Lower lobe of right lung (tissue), 2 donors: ENCODE measurements around the gene CAPZB. TPM values are rescaled to one million over a fixed set of nuclear protein-coding genes. Genes with fewer than 3 reads are reported as not detected.
A peak's percentile ranks its signal among the peaks of the same experiment; 100 is the strongest.

Experiments
- ATAC-seq, 2 donors: fragments of 200-7000 bp; cut with Tn5 transposase; one replicate each; pipeline ENCODE4 v1.9.1; 2020 to 2022; ENCODE audit warnings: mild to moderate bottlenecking in 2 of 2, moderate library complexity in 2 of 2
- DNase-seq: peaks from one replicate; pipeline ENCODE4 v3.0.0-alpha.2; 2020
- H3K27ac ChIP-seq: fragments of 200-600 bp; one replicate; pipeline ENCODE4 v1.8.0; 2022
- H3K27me3 ChIP-seq: fragments of 200-600 bp; one replicate; pipeline ENCODE4 v1.8.0; 2022; ENCODE audit warnings: low read depth
- H3K36me3 ChIP-seq: fragments of 200-600 bp; one replicate; pipeline ENCODE4 v1.8.0; 2022; ENCODE audit warnings: mild to moderate bottlenecking
- H3K4me1 ChIP-seq: fragments of 200-600 bp; one replicate; pipeline ENCODE4 v1.8.0; 2022
- H3K4me3 ChIP-seq: fragments of 200-600 bp; one replicate; pipeline ENCODE4 v1.8.0; 2022; ENCODE audit warnings: mild to moderate bottlenecking
- H3K9me3 ChIP-seq: fragments of 200-600 bp; one replicate; pipeline ENCODE4 v1.8.0; 2022
- intact Hi-C: fragments of 100-400 bp; cut with DNase I; formaldehyde crosslinking; loops from one replicate; pipeline ENCODE4 v1.11.0; 2022
- total RNA-seq: library from RNA; stranded (reverse); fragmentation: NEBNext Ultra II Directional; extraction: Animal tissue kit (Norgen Biotek cat#: 25700); gene quantifications from one replicate; pipeline ENCODE4 v1.2.1, GENCODE V29; 2021
- TF ChIP-seq, protein P1 (sequence below): fragments of 200-600 bp; IDR thresholded peaks from one replicate; pipeline ENCODE4 v1.8.0; 2022; ENCODE audit warnings: antibody characterized with exemption, mild to moderate bottlenecking
- donor health status: DM: no; HTN: yes; CAD: no; lungs with severe emphysema.

CAPZB gene
- total RNA-seq, 1 donor from 2014 or later = 236 TPM

DNA sequence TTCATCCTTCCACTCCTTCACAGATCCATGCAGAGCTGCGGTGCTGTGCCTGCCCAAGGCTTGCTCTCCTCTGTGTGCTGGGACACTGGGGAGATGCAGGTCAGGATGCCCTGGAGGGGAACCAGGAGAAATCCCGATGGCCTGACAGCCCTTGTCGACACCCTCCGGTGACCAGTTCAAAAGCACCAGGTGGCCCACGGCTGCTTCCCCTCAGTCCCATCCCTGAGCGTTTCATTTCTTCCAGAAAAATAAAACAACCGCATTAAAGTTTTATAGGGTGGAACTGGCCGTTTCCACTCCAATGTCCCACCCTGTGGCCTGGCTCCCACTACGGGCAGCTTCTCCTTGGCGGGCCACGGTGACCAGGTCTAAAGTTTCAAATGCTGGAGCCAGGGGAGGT, 124.9 kb downstream of the CAPZB start:
- no peak for ATAC-seq
- Histone ChIP-seq H3K36me3 (peaks cover 44% of the 10 kb centered on the region), H3K9me3 (no peaks in the 10 kb centered on the region), H3K27me3 (no peaks in the 10 kb centered on the region), H3K4me3 (no peak overlapping the region), H3K27ac (peak overlapping the region; percentile 21), H3K4me1 (peaks cover 38% of the 10 kb centered on the region)
- TF ChIP-seq, protein P1, sequence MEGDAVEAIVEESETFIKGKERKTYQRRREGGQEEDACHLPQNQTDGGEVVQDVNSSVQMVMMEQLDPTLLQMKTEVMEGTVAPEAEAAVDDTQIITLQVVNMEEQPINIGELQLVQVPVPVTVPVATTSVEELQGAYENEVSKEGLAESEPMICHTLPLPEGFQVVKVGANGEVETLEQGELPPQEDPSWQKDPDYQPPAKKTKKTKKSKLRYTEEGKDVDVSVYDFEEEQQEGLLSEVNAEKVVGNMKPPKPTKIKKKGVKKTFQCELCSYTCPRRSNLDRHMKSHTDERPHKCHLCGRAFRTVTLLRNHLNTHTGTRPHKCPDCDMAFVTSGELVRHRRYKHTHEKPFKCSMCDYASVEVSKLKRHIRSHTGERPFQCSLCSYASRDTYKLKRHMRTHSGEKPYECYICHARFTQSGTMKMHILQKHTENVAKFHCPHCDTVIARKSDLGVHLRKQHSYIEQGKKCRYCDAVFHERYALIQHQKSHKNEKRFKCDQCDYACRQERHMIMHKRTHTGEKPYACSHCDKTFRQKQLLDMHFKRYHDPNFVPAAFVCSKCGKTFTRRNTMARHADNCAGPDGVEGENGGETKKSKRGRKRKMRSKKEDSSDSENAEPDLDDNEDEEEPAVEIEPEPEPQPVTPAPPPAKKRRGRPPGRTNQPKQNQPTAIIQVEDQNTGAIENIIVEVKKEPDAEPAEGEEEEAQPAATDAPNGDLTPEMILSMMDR = no peak
- DNase-seq = no peak
- intact Hi-C loops = no loop called here

DNA sequence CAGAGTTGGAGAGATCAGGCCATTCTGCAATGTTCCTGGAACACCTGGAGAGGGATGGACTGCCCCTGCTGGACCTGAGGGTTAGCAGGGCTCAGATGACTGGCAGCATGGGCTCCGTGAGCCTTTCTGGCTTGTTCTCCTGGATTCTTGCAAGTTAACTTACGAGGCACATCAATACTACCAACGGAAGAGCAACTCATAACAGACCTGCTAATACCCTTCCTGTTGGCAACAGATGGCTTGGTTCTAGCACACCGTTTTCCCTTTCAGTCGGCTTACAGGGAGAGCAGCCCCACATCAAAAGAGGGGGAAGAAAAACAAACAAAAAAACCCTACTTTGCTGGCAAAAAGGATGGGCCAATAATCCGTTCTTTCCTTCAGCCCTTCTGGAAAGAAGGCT, 125.3 kb downstream of the CAPZB start:
- ATAC-seq (no peak), DNase-seq (no peak)
- Histone ChIP-seq H3K27me3 (no peaks in the 10 kb centered on the region), H3K27ac (no peak overlapping the region), H3K4me1 (peaks cover 38% of the 10 kb centered on the region), H3K9me3 (no peaks in the 10 kb centered on the region), H3K36me3 (peaks cover 44% of the 10 kb centered on the region), H3K4me3 (no peak overlapping the region)
- TF ChIP-seq, protein P1 = no peak
- intact Hi-C loops = no loop called here

DNA sequence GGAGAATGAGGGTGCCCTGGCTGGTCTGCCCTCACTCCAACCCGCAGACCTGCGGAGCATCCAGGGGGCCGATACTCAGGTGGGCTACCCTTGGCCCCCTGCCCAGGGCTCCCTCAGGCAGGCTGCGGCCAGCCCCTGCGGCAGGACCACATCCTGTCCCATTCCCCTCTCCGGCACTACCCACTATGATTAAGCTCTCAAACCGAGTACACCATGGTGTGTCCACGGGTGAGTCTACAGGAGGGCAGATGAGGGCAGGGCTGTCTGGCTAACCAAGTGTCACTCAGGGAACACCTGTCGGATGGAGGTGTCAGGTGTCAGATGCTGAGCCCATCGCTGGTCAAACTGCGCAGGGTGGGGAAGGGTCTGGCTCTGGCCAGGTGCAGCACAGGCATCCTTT, 126.0 kb downstream of the CAPZB start:
- Histone ChIP-seq H3K4me3 (no peak overlapping the region), H3K36me3 (peaks cover 46% of the 10 kb centered on the region), H3K27ac (no peak overlapping the region), H3K4me1 (peaks cover 38% of the 10 kb centered on the region), H3K9me3 (no peaks in the 10 kb centered on the region), H3K27me3 (no peaks in the 10 kb centered on the region)
- DNase-seq (no peak), ATAC-seq (no peak)
- intact Hi-C loops = no loop called here
- TF ChIP-seq, protein P1 = no peak

DNA sequence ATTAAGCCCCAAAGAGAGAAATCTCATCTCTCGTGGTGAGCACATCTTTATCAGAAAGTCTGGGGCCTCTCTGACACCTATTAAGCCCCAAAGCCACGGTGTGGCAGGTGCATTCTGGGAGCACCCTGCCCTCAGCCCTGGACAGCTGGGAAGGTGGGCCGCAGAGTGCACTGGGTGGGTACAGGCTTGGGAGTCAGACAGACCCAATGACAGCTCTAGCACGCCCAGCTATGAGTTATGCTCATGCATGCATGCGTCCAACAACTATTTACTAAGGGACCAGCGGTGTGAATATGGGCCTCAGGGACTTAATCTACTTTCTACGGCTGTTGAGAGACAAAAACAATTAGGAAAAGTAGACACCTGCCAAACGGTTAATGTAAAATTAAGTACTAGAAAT, 126.6 kb downstream of the CAPZB start:
- H3K27me3 ChIP-seq = no peaks in the 10 kb centered on the region
- peaks cover 53% of the 10 kb centered on the region for H3K36me3 ChIP-seq
- no peak overlapping the region for H3K4me3 ChIP-seq
- H3K4me1 ChIP-seq = peaks cover 32% of the 10 kb centered on the region
- no peaks in the 10 kb centered on the region for H3K9me3 ChIP-seq
- intact Hi-C loops = no loop called here
- ATAC-seq (no peak), DNase-seq (no peak)
- TF ChIP-seq, protein P1 = no peak
- H3K27ac ChIP-seq = no peak overlapping the region

DNA sequence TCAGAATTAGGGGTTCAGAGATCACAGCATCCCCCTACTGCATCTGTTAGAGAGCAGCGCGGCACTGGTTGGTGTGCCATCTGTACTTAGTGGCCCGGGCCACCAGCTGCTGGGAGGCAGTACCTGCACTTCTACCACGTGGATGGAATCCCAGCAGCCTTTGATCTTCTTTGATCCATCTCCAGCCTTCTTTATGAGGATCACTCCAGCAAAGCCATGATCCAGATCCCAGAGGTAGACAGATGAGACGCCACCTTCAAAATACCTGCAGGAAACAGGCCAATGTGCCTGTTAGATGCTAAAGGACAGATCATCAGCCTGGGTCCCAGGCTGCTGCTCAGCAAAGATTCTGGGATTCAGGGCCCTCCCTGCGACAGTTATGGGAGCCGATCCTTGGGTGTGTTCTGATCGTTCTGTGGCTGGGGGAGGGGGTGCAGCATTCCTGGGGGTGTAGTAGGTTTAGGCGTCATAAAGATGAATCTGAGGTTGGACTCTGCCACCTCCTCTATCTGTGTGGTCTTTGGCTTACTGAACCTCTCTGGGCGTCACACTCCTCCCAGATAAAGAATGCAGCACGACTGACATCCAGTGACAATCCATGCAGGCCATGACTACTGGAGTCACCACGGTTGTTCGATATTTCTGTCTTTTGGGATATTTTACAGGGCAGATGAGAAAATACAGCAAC, 127.9 kb downstream of the CAPZB start:
- ATAC-seq (no peak), DNase-seq (no peak)
- H3K9me3 ChIP-seq = no peaks in the 10 kb centered on the region
- TF ChIP-seq, protein P1 = no peak
- H3K36me3 ChIP-seq = peaks cover 65% of the 10 kb centered on the region
- peaks cover 31% of the 10 kb centered on the region for H3K4me1 ChIP-seq
- intact Hi-C loops = no loop called here
- H3K4me3 ChIP-seq = no peak overlapping the region
- no peaks in the 10 kb centered on the region for H3K27me3 ChIP-seq
- no peak overlapping the region for H3K27ac ChIP-seq
